Astrocyte (in vitro differentiated cells and primary cell): ENCODE measurements around the gene GID8.

Source experiments
- CTCF ChIP-seq: IDR thresholded peaks from 2 replicates; pipeline ENCODE4 v1.5.1; 2011; ENCODE audit warnings: low read depth, mild to moderate bottlenecking, inconsistent platforms, low read length, moderate library complexity; ENCODE audit not compliant: insufficient read depth
- EZH2 ChIP-seq: IDR thresholded peaks from 2 replicates; pipeline ENCODE4 v1.6.1; 2012; ENCODE audit warnings: mild to moderate bottlenecking, low read length, inconsistent platforms; ENCODE audit not compliant: insufficient read depth

DNA sequence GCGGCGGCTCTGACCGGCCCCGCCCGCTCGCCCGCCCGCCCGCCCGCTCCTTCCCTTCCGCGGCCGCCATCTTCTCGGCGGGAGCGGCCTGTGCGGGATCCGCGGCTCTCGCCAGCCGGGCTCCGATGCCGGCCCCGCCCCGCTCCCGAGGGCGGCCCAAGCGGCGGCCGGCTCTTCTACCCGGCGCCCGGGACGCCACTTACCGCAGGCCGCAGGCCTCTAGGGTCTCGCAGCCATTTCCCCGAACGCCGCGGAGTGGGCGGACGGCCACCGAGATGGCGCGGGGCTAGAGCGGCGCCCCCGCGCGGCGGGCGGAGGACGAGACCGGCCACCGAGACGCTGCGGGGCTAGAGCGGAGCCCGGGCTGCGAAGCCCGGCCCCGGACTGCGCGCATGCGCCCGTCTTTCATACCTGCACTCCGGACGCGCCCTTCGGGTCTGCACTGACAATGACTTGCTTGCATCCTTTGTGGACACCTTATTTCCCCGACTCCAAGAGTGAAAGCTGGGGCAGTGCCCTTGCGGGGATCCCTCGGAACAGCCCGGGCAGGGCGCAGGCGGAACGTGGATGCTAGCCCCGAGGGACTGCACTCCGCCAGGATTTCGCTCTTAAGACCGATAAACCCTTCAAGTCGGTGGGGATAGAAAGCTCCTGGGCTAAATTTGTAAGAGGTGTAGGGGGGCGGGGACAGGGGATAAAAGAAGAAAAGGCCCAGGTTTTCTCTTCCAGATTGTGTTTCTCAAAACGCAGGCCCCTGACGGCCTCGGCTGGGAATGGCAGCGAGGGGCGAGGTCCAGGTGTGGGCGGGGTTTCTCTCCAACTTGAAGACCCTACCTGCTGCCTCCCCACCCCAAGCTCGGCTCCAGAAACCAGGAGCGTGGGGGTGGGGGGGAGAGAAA is 11.5 kb upstream of the GID8 start, which contains the start of gene DIDO1:
- TF ChIP-seq CTCF (peak; percentile 37), EZH2 (no peak)
